Psoas muscle (tissue), 8 donors: ENCODE results near the gene ASCL4. TPM values are rescaled to one million over a fixed set of nuclear protein-coding genes. Genes with fewer than 3 reads are reported as not detected.

Experiments
- ATAC-seq, 4 donors: fragments of 200-7000 bp; cut with Tn5 transposase; one replicate each; pipeline ENCODE4 v1.9.1; 2020; ENCODE audit warnings: moderate library complexity in 3 of 4, mild to moderate bottlenecking in 2 of 4
- DNase-seq, 2 donors: peaks; one replicate each; pipeline ENCODE4 v3.0.0-alpha.2; 2020
- H3K27ac ChIP-seq: fragments of 200-600 bp; one replicate; pipeline ENCODE4 v1.8.0; 2022
- H3K27me3 ChIP-seq, 3 donors: fragments of 200-600 bp in 1 of 3; one replicate each; pipeline versions ENCODE4 v1.6.1 to v1.8.0; 2013 to 2022; ENCODE audit warnings: low read length in 2 of 3, mild to moderate bottlenecking in 2 of 3, moderate library complexity in 1 of 3; ENCODE audit not compliant: insufficient read depth in 3 of 3
- H3K36me3 ChIP-seq, 2 donors: fragments of 200-600 bp in 1 of 2; one replicate each; pipeline versions ENCODE4 v1.6.1 to v1.8.0; 2013 to 2022; ENCODE audit warnings: low read depth in 1 of 2, mild to moderate bottlenecking in 1 of 2, moderate library complexity in 1 of 2; ENCODE audit not compliant: insufficient read depth in 1 of 2
- H3K4me1 ChIP-seq: fragments of 200-600 bp; one replicate; pipeline ENCODE4 v1.8.0; 2022
- H3K4me3 ChIP-seq: fragments of 200-600 bp; one replicate; pipeline ENCODE4 v1.8.0; 2022; ENCODE audit warnings: mild to moderate bottlenecking
- H3K9me3 ChIP-seq: fragments of 200-600 bp; one replicate; pipeline ENCODE4 v1.8.0; 2022
- CTCF ChIP-seq: fragments of 200-600 bp; IDR thresholded peaks from one replicate; pipeline ENCODE4 v1.8.0; 2022; ENCODE audit warnings: antibody characterized with exemption
- WGBS, 3 donors: extraction: QIAGEN DNeasy Blood & Tissue Kit; methylation state at CpG; one replicate each; pipeline versions ENCODE4 v1.1.6 to v1.1.7; 2013; 5-methylcytosine and 5-hydroxymethylcytosine counted together
- intact Hi-C, 2 donors: fragments of 100-400 bp; cut with DNase I; formaldehyde crosslinking; loops; one replicate each; pipeline versions ENCODE4 v1.11.0 to v1.14.2; 2022
- polyA plus RNA-seq, 3 donors: library from polyadenylated mRNA; stranded (reverse); fragments of 200-250 nt; gene quantifications; one replicate each; pipeline ENCODE4 v1.2.3, GENCODE V29; 2013
- total RNA-seq, 4 donors: library from RNA; stranded (reverse); fragmentation: NEBNext Ultra II Directional in 2 of 4; extraction: Animal tissue kit (Norgen Biotek cat#: 25700) in 2 of 4; gene quantifications; one replicate each; pipeline versions ENCODE4 v1.2.1 to v1.2.4, GENCODE V29; 2021 to 2023
- donor health status: healthy with polysubstance abuse.
- donor health status: DM: no; HTN: no; CAD: no; lungs with moderate emphysema.
- donor health status: Bipolar disorder and iron deficiency.
- donor health status: healthy.
- donor health status: DM: yes; HTN: yes; CAD: no.
- donor health status: DM: no; HTN: no; CAD: no.
- donor health status: DM: no; HTN: no; CAD: no.
- donor health status: DM: yes; HTN: yes; CAD: no.

The ASCL4 gene
- total and polyA plus RNA-seq, 7 donors: not detected

- H3K4me3 ChIP-seq: no peak overlapping the region
- ATAC-seq: no peak
- no peaks in the 10 kb centered on the region for H3K4me1 ChIP-seq
- 89 to 95% (median 90%) methylated on average over 1 of the region's 1 CpG for WGBS, 3 donors
- TF ChIP-seq CTCF: no peak
- H3K9me3 ChIP-seq: no peaks in the 10 kb centered on the region
- H3K27me3 ChIP-seq: no peaks in the 10 kb centered on the region
- H3K36me3 ChIP-seq: peaks cover 9 to 92% of the 10 kb centered on the region in 2 donors
- DNase-seq: no peak
- H3K27ac ChIP-seq: no peak overlapping the region
- intact Hi-C loops: no loop called here
These were observed 25.4 kb upstream of the ASCL4 start for GRCh38 chr12:107749083-107749482.

GRCh38 chr12:107759410-107759809 is 15.1 kb upstream of the ASCL4 start:
- 44 to 52% (median 44%) methylated on average over 3 of the region's 3 CpGs for WGBS, 3 donors
- Histone ChIP-seq H3K36me3 (peaks cover 0 to 51% of the 10 kb centered on the region in 2 donors), H3K9me3 (peaks cover 8% of the 10 kb centered on the region), H3K27me3 (no peaks in the 10 kb centered on the region), H3K4me1 (peaks cover 22% of the 10 kb centered on the region), H3K27ac (no peak overlapping the region), H3K4me3 (peak overlapping the region; percentile 81)
- ATAC-seq (no peak), DNase-seq (no peak)
- no peak for TF ChIP-seq CTCF
- intact Hi-C loops: loop anchor here (5.0 kb wide), 2 partner anchors 67 to 72 kb away; partner anchors contain the start of gene PWP1 (in 1 of the 2)

GRCh38 chr12:107760207-107760808 is 14.2 kb upstream of the ASCL4 start:
- intact Hi-C loops: loop anchor here (5.0 to 10.0 kb wide), 3 partner anchors 78 to 752 kb away; no protein-coding TSS in a partner anchor
- Histone ChIP-seq H3K27me3 (no peaks in the 10 kb centered on the region), H3K4me3 (peak overlapping the region; percentile 81), H3K9me3 (peaks cover 8% of the 10 kb centered on the region), H3K27ac (peak overlapping the region; percentile 77), H3K4me1 (peaks cover 22% of the 10 kb centered on the region), H3K36me3 (peaks cover 0 to 42% of the 10 kb centered on the region in 2 donors)
- 1 to 2% (median 2%) methylated on average over 30 of the region's 30 CpGs for WGBS, 3 donors
- no peak for TF ChIP-seq CTCF
- DNase-seq (peak in 1 of 2 donors; percentile 31), ATAC-seq (no peak)

GRCh38 chr12:107760809-107761501 is 13.5 kb upstream of the ASCL4 start, which contains the start of gene PRDM4:
Gene PRDM4, minus strand, starts transcription at chr12:107761137. Its CDS starts 622 bp downstream, at chr12:107760515.
- WGBS, 3 donors: 0 to 1% (median 0%) methylated on average over 58 to 83 of the region's 83 CpGs
- peak; percentile 96 to 97 for DNase-seq

More at GRCh38 chr12:107760809-107761501, 13.5 kb upstream of the ASCL4 start, which contains the start of gene PRDM4:
- peak; percentile 100 for ATAC-seq
- peaks cover 22% of the 10 kb centered on the region for H3K4me1 ChIP-seq
- no peaks in the 10 kb centered on the region for H3K27me3 ChIP-seq
- peak within 1 kb of the TSS; percentile 81 for H3K4me3 ChIP-seq
- peaks cover 8% of the 10 kb centered on the region for H3K9me3 ChIP-seq
- TF ChIP-seq CTCF: peak; percentile 36
- intact Hi-C loops: loop anchor here (5.0 to 10.0 kb wide), 3 partner anchors 79 to 751 kb away; no protein-coding TSS in a partner anchor
- peak within 1 kb of the TSS; percentile 77 for H3K27ac ChIP-seq
- H3K36me3 ChIP-seq: peaks cover 0 to 35% of the 10 kb centered on the region in 2 donors
